ES-I3 (cell line): Measurements from ENCODE around the gene RASGRF2.

ENCODE experiments used
- H3K36me3 ChIP-seq: 2 replicates; pipeline ENCODE4 v1.6.1; 2013; ENCODE audit warnings: mild to moderate bottlenecking, low read length, control low read depth, moderate library complexity; ENCODE audit not compliant: insufficient read depth
- H3K4me1 ChIP-seq: 2 replicates; pipeline ENCODE4 v1.6.1; 2013; ENCODE audit warnings: mild to moderate bottlenecking, control low read depth, low read length; ENCODE audit not compliant: insufficient read depth
- H3K9ac ChIP-seq: 2 replicates; pipeline ENCODE4 v1.6.1; 2013; ENCODE audit warnings: low read depth, mild to moderate bottlenecking, low read length, moderate library complexity
- H3K9me3 ChIP-seq: 2 replicates; pipeline ENCODE4 v1.6.1; 2013; ENCODE audit warnings: mild to moderate bottlenecking, low read length, moderate library complexity; ENCODE audit not compliant: control insufficient read depth, insufficient read depth

The RASGRF2 gene

GRCh38 chr5:81068635-81069034 is 108.5 kb downstream of the RASGRF2 start:
- Histone ChIP-seq H3K9ac (no peak overlapping the region), H3K9me3 (no peaks in the 10 kb centered on the region), H3K36me3 (peaks cover 5% of the 10 kb centered on the region), H3K4me1 (peaks cover 3% of the 10 kb centered on the region; the same call in 1 of the 2 replicates)

GRCh38 chr5:81069990-81070389 is 109.8 kb downstream of the RASGRF2 start:
- H3K9ac ChIP-seq: no peak overlapping the region

GRCh38 chr5:81070571-81071255 is 110.5 kb downstream of the RASGRF2 start:
- peaks cover 3% of the 10 kb centered on the region; the same call in 1 of the 2 replicates for H3K4me1 ChIP-seq
- H3K36me3 ChIP-seq: no peaks in the 10 kb centered on the region; the same call in none of the 2 replicates
- H3K9me3 ChIP-seq: peaks cover 3% of the 10 kb centered on the region; the same call in 1 of the 2 replicates
- no peak overlapping the region for H3K9ac ChIP-seq

More at GRCh38 chr5:81069990-81070389, 109.8 kb downstream of the RASGRF2 start:
- Histone ChIP-seq H3K9me3 (no peaks in the 10 kb centered on the region; the same call in 1 of the 2 replicates), H3K36me3 (no peaks in the 10 kb centered on the region; the same call in none of the 2 replicates), H3K4me1 (peaks cover 3% of the 10 kb centered on the region; the same call in 1 of the 2 replicates)

GRCh38 chr5:81075041-81075440 is 114.9 kb downstream of the RASGRF2 start:
- H3K4me1 ChIP-seq: no peaks in the 10 kb centered on the region
- peaks cover 3% of the 10 kb centered on the region; the same call in 1 of the 2 replicates for H3K9me3 ChIP-seq
- peaks cover under 1% of the 10 kb centered on the region for H3K36me3 ChIP-seq
- H3K9ac ChIP-seq: no peak overlapping the region

GRCh38 chr5:81077105-81077504 is 116.9 kb downstream of the RASGRF2 start:
- H3K9me3 ChIP-seq: peaks cover 3% of the 10 kb centered on the region; the same call in 1 of the 2 replicates
- H3K9ac ChIP-seq: no peak overlapping the region
- H3K36me3 ChIP-seq: peaks cover 3% of the 10 kb centered on the region
- no peaks in the 10 kb centered on the region for H3K4me1 ChIP-seq

- Histone ChIP-seq H3K4me1 (no peaks in the 10 kb centered on the region), H3K9me3 (peaks cover 3% of the 10 kb centered on the region; the same call in 1 of the 2 replicates), H3K9ac (no peak overlapping the region), H3K36me3 (peaks cover 3% of the 10 kb centered on the region; the same call in 1 of the 2 replicates)
Observed at GRCh38 chr5:81078930-81079329, 118.8 kb downstream of the RASGRF2 start.

- H3K4me1 ChIP-seq: no peaks in the 10 kb centered on the region
- H3K36me3 ChIP-seq: peaks cover 9% of the 10 kb centered on the region
- no peak overlapping the region for H3K9ac ChIP-seq
- H3K9me3 ChIP-seq: no peaks in the 10 kb centered on the region
Observed at GRCh38 chr5:81080809-81081460, 120.8 kb downstream of the RASGRF2 start.

GRCh38 chr5:81081461-81081835 is 121.3 kb downstream of the RASGRF2 start:
- H3K9ac ChIP-seq: no peak overlapping the region
- peaks cover 9% of the 10 kb centered on the region for H3K36me3 ChIP-seq
- H3K4me1 ChIP-seq: no peaks in the 10 kb centered on the region

GRCh38 chr5:81086881-81087281 is 126.7 kb downstream of the RASGRF2 start:
- H3K9ac ChIP-seq: no peak overlapping the region
- H3K36me3 ChIP-seq: peaks cover 6% of the 10 kb centered on the region
- no peaks in the 10 kb centered on the region for H3K4me1 ChIP-seq
- no peaks in the 10 kb centered on the region for H3K9me3 ChIP-seq

More at GRCh38 chr5:81081461-81081835, 121.3 kb downstream of the RASGRF2 start:
- H3K9me3 ChIP-seq: no peaks in the 10 kb centered on the region

- Histone ChIP-seq H3K4me1 (no peaks in the 10 kb centered on the region), H3K36me3 (no peaks in the 10 kb centered on the region)
Observed at GRCh38 chr5:81091199-81091598, 131.0 kb downstream of the RASGRF2 start.

GRCh38 chr5:81093536-81094196 is 133.5 kb downstream of the RASGRF2 start:
- Histone ChIP-seq H3K36me3 (no peaks in the 10 kb centered on the region), H3K9ac (no peak overlapping the region)

More at GRCh38 chr5:81091199-81091598, 131.0 kb downstream of the RASGRF2 start:
- H3K9ac ChIP-seq: no peak overlapping the region
- no peaks in the 10 kb centered on the region for H3K9me3 ChIP-seq

GRCh38 chr5:81095835-81096234 is 135.7 kb downstream of the RASGRF2 start:
- Histone ChIP-seq H3K9ac (no peak overlapping the region), H3K36me3 (no peaks in the 10 kb centered on the region), H3K4me1 (no peaks in the 10 kb centered on the region), H3K9me3 (no peaks in the 10 kb centered on the region)

More at GRCh38 chr5:81093536-81094196, 133.5 kb downstream of the RASGRF2 start:
- Histone ChIP-seq H3K9me3 (no peaks in the 10 kb centered on the region), H3K4me1 (no peaks in the 10 kb centered on the region)

- Histone ChIP-seq H3K9ac (no peak overlapping the region), H3K36me3 (no peaks in the 10 kb centered on the region), H3K4me1 (no peaks in the 10 kb centered on the region), H3K9me3 (no peaks in the 10 kb centered on the region)
Observed at GRCh38 chr5:81097713-81098112, 137.6 kb downstream of the RASGRF2 start.

GRCh38 chr5:81105261-81105877 is 145.2 kb downstream of the RASGRF2 start:
- Histone ChIP-seq H3K9me3 (no peaks in the 10 kb centered on the region), H3K4me1 (no peaks in the 10 kb centered on the region), H3K36me3 (no peaks in the 10 kb centered on the region), H3K9ac (no peak overlapping the region)
